NT2/D1 (cell line): Measurements from ENCODE around the gene ANAPC4.

Source experiments
- DNase-seq: peaks from one replicate; pipeline ENCODE4 v3.0.0-alpha.2; 2011; ENCODE audit warnings: low read depth, low spot score
- H3K27me3 ChIP-seq: 2 replicates; pipeline ENCODE4 v1.6.0; 2011; ENCODE audit warnings: mild to moderate bottlenecking; ENCODE audit not compliant: insufficient read length, insufficient read depth
- H3K36me3 ChIP-seq: 2 replicates; pipeline ENCODE4 v1.6.1; 2011; ENCODE audit warnings: mild to moderate bottlenecking, low read length, mixed read lengths; ENCODE audit not compliant: insufficient read depth, insufficient read length
- H3K4me1 ChIP-seq: 2 replicates; pipeline ENCODE4 v1.5.1; 2011; ENCODE audit not compliant: insufficient read depth, insufficient read length
- H3K4me3 ChIP-seq: 2 replicates; pipeline ENCODE4 v1.5.1; 2011; ENCODE audit warnings: low read depth; ENCODE audit not compliant: insufficient read length
- H3K9ac ChIP-seq: 2 replicates; pipeline ENCODE4 v1.6.0; 2011; ENCODE audit warnings: low read depth; ENCODE audit not compliant: insufficient read length
- H3K9me3 ChIP-seq: 2 replicates; pipeline ENCODE4 v1.5.1; 2011; ENCODE audit warnings: mild to moderate bottlenecking, low read length; ENCODE audit not compliant: insufficient read depth
- SUZ12 ChIP-seq: IDR thresholded peaks from 2 replicates; pipeline ENCODE4 v1.6.1; 2011; ENCODE audit not compliant: insufficient read length, insufficient read depth; ENCODE audit errors: extremely low read depth
- YY1 ChIP-seq: IDR thresholded peaks from 2 replicates; pipeline ENCODE4 v1.6.1; 2011; ENCODE audit not compliant: insufficient read length, insufficient read depth
- ZNF274 ChIP-seq: IDR thresholded peaks from 2 replicates; pipeline ENCODE4 v1.6.1; 2011; ENCODE audit warnings: mild to moderate bottlenecking, low read depth, low read length

Gene ANAPC4

GRCh38 chr4:25449270-25449669 lies 72.2 kb downstream of the ANAPC4 start:
- DNase-seq, result no peak
- Histone ChIP-seq H3K27me3 (no peaks in the 10 kb centered on the region), H3K4me1 (peaks cover 2% of the 10 kb centered on the region), H3K9ac (no peak overlapping the region), H3K36me3 (no peaks in the 10 kb centered on the region), H3K4me3 (no peak overlapping the region), H3K9me3 (no peaks in the 10 kb centered on the region)
- TF ChIP-seq ZNF274 (no peak), YY1 (no peak), SUZ12 (no peak)

- no peaks in the 10 kb centered on the region for H3K27me3 ChIP-seq
- no peak overlapping the region for H3K4me3 ChIP-seq
- DNase-seq, result no peak
- no peak for TF ChIP-seq SUZ12
- TF ChIP-seq YY1, result no peak
- no peak for TF ChIP-seq ZNF274
- H3K4me1 ChIP-seq, result peaks cover 2% of the 10 kb centered on the region
- no peaks in the 10 kb centered on the region for H3K36me3 ChIP-seq
- no peaks in the 10 kb centered on the region for H3K9me3 ChIP-seq
- no peak overlapping the region for H3K9ac ChIP-seq
Observed at GRCh38 chr4:25449688-25450087, 72.6 kb downstream of the ANAPC4 start.

- no peak overlapping the region for H3K9ac ChIP-seq
- DNase-seq, result no peak
- H3K4me1 ChIP-seq, result peaks cover 2% of the 10 kb centered on the region
- H3K9me3 ChIP-seq, result no peaks in the 10 kb centered on the region
- H3K27me3 ChIP-seq, result no peaks in the 10 kb centered on the region
- no peak overlapping the region for H3K4me3 ChIP-seq
- TF ChIP-seq SUZ12 (no peak), YY1 (no peak), ZNF274 (no peak)
- no peaks in the 10 kb centered on the region for H3K36me3 ChIP-seq
Observed at GRCh38 chr4:25450491-25450901, 73.4 kb downstream of the ANAPC4 start.

GRCh38 chr4:25451676-25452075 lies 74.6 kb downstream of the ANAPC4 start:
- H3K36me3 ChIP-seq, result no peaks in the 10 kb centered on the region
- no peak for DNase-seq
- H3K4me1 ChIP-seq, result peaks cover 2% of the 10 kb centered on the region
- no peak for TF ChIP-seq ZNF274
- no peak for TF ChIP-seq YY1
- no peak for TF ChIP-seq SUZ12
- H3K9me3 ChIP-seq, result no peaks in the 10 kb centered on the region
- no peaks in the 10 kb centered on the region for H3K27me3 ChIP-seq
- no peak overlapping the region for H3K9ac ChIP-seq
- no peak overlapping the region for H3K4me3 ChIP-seq

GRCh38 chr4:25452081-25452480 lies 75.0 kb downstream of the ANAPC4 start:
- DNase-seq, result no peak
- no peak overlapping the region for H3K4me3 ChIP-seq
- H3K27me3 ChIP-seq, result no peaks in the 10 kb centered on the region
- H3K9me3 ChIP-seq, result no peaks in the 10 kb centered on the region
- no peaks in the 10 kb centered on the region for H3K36me3 ChIP-seq
- TF ChIP-seq SUZ12 (no peak), YY1 (no peak), ZNF274 (no peak)
- H3K9ac ChIP-seq, result no peak overlapping the region
- peaks cover 2% of the 10 kb centered on the region for H3K4me1 ChIP-seq

GRCh38 chr4:25454476-25454875 lies 77.4 kb downstream of the ANAPC4 start:
- Histone ChIP-seq H3K9me3 (no peaks in the 10 kb centered on the region), H3K36me3 (no peaks in the 10 kb centered on the region), H3K4me3 (no peak overlapping the region), H3K27me3 (no peaks in the 10 kb centered on the region), H3K9ac (no peak overlapping the region), H3K4me1 (peaks cover 2% of the 10 kb centered on the region)
- no peak for TF ChIP-seq ZNF274
- no peak for TF ChIP-seq SUZ12
- no peak for TF ChIP-seq YY1
- no peak for DNase-seq

- H3K4me1 ChIP-seq, result no peaks in the 10 kb centered on the region
Observed at GRCh38 chr4:25457053-25457715, 80.1 kb downstream of the ANAPC4 start.

More at GRCh38 chr4:25457053-25457715, 80.1 kb downstream of the ANAPC4 start:
- Histone ChIP-seq H3K36me3 (no peaks in the 10 kb centered on the region), H3K9ac (no peak overlapping the region), H3K27me3 (no peaks in the 10 kb centered on the region), H3K9me3 (no peaks in the 10 kb centered on the region), H3K4me3 (no peak overlapping the region)
- DNase-seq, result no peak
- no peak for TF ChIP-seq ZNF274
- no peak for TF ChIP-seq SUZ12
- no peak for TF ChIP-seq YY1
